NCI-H2107 treated with DMSO at 0.1 percent for 48 hours (cell line): ENCODE results near the gene LTA4H.

Source experiments
- DNase-seq: peaks from one replicate; lab custom pipeline; 2025; ENCODE audit not compliant: unreplicated experiment; lab: John Stamatoyannopoulos, UW

Gene LTA4H

DNA sequence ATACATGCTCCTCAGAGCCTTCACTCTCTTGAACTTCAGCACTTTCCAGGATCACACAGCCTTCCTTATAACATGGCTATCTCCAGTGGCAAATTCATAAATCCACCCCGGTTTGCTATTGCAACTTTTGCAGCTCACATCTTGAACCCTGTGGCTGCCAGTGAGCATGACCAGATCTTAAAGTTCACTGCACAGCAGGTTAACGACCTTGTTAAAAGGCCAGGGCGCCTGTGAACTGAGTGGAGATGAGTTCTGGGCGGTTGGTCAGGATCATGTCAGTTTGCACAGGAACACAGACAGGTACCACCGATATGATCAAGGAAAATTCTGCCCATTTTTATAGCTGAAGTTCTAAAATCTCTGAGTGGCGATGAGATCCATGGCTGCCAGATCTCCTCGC, 24.7 kb upstream of the LTA4H start:
- DNase-seq: no peak

DNA sequence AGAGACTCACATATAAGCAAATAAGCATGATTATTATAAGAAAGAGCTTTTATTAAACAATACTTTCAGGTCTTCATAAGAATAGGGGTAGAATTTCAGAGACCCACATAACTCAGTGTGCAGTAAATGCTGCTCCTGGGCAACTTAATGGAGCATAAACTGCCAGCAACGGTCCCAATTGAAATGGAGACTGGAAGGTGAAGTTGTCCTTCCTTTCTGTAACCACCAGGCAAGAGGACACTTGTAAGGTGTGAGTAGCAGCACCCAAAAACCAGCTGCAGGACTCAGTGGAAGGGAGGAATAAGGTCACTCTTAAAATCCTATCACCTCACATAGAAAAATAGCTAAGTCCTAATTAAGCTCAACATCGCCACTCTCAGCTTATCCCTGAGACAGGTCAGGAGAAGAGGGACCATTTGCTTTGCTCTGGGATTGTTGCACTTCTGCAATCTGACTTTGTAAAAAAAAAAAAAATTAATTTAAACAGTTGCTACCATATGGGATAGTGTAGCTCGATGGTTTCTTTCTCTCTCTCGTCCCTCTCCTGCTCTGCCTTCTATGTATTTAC, 22.7 kb upstream of the LTA4H start:
- no peak for DNase-seq

DNA sequence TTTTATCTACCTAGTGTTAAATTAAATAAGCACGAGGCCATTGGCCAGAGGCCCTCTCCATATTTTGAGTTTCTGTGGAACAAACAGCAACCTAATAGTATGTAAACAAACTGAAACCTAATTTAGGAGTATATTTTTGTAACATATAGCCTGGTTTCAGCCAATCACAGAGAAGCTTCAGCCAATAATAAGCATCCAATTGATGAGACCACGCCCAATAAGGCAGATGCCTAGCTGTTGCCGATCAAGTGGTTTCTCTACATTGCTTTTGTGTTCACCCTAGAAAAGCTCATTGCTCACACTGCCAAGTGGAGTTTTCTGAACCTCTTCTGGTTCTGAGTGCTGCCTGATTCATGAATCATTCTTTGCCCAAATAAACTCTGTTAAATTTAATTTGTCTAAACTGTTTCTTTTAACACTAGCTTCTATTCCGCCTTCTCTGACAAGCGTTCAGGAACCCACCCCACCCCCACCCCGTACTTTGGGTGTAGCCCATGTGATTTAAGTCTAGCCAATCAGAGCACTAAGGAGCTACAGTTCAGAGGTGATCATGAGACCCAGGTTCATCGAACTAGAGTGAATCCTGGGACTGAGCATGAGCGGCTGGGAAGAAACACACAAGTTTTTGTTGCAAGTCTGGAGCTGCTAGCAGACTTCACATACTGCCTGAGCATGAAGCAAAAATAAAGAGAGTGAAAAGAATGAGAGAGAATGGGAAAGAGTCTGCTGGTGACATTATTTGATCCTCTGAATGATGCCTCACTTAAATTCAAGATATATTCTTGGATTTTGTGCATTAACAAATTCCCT, 21.5 kb upstream of the LTA4H start:
- no peak for DNase-seq

DNA sequence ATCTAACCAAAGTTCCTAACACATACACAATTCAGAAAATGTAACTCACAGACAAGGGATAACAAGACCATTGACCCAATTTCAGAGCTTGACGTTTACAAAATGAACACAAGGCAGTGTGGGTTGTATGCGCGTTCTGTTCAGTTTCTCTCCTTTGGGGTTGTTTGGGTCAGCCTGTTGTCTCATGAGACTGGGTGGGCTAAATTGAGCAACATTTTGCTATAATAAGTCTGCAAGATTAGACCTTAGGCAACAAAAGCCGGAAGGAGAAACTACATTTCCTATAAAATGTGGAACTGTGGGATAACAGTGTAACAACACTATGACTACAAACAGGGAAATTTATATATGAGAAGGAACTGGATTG, 18.8 kb upstream of the LTA4H start:
- DNase-seq: no peak

DNA sequence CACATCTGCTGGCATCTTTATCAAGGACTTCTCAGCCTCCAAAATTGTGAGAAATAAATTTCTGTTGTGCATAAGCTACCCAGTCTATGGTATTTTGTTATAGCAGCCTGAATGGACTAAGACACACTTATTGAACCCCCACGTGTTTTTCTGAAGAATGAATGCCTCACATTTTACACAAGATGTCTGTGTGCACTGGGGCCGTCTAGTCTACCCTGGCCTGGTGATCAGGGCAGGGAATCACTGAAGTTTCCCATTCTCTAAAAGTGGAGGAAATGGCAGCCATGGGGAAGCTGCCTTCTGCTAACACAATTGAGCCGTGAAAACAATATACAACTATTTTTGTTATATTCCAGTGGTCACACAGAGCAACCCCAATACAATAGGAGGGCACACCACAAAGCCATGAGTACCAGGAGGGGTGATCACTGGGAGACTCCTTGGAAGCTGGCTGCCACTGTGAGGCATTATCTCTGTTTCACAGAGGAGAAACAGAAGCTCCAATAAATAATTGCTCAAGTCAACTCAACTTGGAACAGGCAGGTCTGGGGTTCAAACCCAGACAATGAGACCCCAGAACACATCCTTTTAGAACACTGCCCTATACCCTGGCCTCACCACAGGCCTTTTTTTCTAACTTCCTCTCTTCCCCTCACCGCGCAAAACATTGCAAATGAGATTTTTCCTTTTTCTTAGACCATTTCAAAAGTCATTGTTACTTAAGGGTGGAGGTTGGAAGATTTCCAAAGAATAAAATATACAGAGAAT, 18.3 kb upstream of the LTA4H start:
- DNase-seq: no peak

DNA sequence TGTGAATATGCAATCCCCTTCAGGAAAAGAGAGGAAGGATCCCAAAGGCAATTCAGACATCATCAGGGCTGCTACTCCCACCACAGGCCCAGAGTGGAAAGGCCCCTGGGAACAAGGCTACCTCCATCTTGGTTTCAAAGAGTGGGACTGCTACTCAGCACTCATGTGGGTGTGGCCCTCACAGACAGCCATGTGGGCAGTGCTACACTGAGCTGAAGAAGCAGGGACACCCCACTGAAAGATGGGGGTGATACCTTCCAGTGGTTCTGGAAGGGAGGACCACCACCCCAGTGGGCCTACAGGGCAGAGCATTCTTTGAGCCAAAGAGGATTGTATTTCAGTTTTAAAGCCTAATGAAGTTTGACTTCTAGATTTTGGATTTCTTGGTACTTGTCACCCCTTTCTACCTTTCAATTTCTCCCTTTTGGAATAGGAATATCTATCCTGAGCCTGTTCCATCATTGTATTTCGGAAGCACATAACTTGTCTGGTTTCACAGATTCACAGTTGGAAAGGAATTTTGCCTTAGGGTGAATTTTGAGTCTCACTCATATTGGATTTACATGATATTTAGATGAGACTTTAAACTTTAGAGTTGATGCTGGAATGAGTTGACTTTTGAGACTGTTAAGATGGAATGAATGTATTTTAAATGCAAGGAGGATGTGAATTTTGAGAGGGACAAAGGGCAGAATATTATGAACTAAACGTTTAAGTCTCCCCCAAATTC, 16.5 kb upstream of the LTA4H start:
- no peak for DNase-seq

DNA sequence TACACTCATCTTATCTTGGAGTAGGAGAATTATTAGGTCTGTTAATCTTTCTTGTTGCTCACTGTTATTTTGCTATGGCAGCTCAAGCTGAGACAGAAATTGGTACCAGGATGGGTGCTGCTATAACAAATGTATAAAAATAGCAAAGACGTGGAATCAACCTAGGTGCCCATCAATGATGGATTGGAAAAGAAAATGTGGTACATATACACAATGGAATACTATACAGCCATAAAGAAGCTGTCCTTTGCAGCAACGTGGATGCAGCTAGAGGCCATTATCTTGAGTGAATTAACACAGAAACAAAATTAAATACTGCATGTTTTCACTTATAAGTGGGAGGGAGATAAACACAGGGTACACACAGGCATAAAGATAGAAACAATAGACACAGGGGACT, 14.8 kb upstream of the LTA4H start:
- DNase-seq: no peak

DNA sequence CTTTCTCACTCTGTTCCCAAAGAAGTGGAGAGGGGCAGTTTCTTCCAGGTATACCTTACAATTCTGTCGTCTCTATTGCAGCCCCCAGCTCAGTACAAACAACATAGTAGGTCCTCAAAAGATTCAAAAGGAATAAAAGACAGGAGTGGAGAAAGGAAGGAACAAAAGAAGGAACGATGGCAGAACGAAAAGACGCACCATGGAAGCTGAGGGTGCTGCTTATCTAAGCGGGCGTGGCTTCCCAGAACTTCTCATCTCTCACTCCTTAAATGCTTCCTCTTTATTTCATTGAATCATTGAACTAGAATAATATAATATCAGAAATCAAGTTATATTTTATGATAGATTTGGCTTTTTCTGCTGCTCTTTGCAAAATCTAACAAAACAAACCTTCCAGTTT, 13.7 kb upstream of the LTA4H start:
- no peak for DNase-seq

DNA sequence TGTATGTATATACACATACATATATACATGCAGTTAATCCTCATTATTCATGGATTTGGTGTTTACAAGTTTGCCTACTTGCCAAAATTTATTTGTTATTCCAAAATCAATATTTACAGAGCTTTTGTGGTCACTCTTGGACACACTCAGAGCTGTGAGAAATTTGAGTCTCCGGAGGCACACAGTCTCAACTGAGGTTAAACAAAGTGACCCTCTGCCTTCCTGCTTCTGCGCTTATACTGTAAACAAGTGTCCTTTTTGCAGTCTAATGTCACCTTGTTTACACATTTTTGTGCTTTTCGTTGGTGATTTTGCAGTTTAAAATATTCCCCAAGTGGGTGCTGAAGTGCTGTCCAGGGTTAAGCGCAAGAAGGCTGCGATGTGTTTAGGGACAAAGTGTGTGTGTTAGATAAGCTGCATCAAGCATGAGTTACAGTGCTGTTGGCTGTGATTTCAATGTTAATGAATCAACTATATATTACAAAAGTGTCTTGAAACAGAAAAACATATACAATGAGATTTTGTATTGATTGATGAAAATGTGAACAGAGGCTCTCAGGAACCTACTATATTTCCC, 13.1 kb upstream of the LTA4H start:
- no peak for DNase-seq

DNA sequence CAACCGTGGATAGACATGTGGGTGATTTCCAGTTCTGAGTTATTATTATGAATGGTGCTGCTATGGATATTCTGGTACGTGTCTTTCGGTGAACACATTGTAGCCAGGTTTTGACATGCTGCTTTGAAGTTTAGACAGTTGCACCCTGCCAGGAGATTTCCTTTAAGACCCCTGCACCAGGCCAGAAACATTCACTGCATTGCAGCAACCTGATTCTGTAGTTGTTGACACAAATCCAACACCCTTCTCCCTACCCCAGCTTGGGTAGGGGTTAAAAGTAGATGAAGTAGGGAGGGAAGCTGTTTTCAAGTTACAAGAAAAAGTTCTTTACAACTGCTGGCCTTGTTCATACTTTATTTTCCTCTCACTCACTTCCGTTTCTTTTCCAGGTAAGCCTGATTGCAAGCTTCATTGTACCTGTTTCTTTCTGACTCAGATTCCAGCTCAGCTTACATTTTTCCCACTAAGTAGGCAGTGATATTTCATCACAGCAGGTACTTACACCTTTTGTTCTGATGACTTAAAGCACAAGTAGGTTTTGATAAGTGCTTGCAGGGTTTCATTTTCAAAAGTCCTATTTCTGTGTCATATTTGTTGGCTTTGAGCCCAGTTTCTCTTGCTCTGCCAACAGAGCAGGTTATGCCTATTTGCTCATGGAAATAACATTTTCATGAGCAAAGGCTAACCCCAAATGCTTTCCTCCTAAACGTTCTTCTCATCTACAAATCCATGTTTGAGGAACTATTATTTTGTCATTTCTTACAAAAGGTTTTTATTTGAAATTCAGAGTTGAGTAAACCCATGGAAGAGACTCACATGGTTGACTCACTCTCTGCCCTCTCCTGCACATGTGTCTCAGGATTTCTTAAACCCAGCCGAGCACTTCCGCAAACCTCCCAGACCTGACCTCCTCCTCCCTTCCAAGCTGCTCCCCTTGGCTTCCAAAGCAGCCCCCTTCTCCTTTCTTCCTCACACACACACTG, 12.1 kb upstream of the LTA4H start:
- peak; percentile 95 for DNase-seq

DNA sequence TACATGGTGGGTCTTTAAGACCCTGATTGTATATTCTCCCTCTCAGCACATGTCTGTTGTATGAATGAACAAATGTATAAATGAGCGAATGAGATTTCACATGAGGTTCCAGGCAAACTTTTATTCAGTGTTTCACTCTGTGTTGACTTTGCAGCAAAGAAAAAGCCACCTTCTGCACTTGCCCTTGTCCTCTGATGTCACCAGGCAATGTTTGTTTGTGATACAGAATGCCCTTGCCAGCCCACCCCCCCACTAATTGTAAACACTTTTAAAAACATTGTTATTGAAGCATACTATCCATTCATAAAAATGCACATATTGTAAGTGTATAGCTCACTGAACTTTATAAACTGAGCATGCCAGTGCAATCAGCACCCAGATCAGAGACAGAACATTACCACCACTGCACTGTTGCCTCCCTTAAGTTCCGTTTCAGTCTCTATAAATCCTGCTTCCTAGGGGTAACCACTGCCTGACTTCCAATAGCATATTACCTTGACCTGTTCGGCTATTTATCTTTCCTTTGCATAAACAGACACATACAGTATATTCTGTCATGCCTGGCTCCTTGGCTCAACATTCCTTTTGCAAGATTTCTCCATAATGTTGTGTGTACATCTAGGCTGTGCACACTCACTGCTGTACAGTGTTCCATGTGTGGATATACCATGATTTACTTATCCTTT, 11.3 kb upstream of the LTA4H start:
- DNase-seq: no peak

DNA sequence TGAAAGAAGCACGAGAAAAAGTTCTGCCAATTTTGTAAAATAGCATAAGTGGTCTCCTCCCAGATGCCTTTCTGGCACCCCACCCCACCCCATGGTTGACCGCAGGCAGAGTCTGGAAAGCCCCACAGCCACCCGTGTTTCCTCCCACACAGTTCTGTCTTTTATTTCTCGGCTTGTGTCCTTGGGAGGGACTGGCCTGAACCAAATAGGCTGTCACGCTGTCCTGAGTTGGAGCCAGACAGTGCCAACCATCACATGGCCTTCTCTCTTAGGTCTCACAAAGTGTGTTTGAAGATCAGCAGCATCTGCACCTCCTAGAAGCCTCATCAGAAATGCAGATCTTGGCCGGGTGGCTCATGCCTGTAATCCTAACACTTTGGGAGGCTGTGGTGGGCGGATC, 10.2 kb upstream of the LTA4H start:
- DNase-seq: no peak

DNA sequence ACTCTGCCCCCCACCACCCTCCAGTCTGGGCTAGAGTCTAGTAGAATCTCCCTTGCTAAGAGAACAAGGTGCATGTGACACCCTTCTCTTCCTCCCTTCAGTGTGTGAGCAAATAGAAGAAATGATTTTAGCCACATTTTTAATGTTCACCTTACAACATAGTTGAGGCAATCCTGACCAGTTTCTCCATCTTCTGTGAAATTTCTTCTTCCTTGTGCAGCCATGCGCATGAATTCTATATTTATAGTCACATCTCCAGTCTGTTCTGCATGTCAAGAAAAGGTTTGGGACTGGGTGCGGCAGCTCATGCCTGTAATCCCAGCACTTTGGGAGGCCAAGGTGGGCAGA, 9.5 kb upstream of the LTA4H start:
- DNase-seq: no peak

DNA sequence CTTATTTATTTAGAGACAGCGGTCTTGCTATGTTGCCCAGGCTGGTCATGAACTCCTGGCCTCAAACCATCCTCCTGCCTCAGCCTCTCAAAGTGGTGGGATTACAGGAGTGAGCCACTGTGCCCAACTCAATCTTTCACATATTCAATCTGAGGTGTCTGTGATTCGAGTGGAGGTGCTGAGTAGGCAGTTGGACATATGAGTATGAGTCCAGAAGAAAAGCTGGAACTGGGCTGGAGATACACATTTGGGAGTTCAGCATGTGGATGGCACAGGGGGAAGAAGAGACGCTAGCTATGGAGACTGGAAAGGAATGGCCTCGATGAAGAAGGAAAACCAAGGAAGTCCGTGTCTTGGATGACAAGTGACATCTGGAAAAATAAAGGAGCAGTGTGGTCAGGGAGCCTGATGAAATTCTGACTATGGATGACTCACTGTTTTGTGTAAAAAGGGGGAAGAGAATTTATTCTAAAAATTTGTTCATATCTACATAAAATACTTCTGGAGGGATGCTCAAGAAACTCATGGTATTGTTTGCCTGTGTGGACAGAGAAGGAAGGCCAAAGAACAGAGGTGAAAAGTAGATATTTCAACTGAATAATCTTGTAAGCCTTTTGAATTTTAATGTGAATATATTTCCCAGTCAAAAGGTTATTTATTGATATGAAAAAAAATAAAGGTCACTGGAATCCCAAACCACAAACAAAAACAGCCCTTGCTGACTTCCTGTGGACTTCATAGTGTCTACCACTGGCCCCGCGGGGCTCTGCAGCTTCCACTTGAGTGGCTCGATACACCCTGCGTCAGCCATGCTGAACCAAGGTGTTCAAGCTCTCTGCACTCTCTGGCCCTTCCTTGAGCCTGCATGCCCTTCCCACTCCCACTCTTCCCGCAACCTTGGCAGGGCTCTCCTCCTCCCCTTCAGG, 8.9 kb upstream of the LTA4H start:
- DNase-seq: no peak

DNA sequence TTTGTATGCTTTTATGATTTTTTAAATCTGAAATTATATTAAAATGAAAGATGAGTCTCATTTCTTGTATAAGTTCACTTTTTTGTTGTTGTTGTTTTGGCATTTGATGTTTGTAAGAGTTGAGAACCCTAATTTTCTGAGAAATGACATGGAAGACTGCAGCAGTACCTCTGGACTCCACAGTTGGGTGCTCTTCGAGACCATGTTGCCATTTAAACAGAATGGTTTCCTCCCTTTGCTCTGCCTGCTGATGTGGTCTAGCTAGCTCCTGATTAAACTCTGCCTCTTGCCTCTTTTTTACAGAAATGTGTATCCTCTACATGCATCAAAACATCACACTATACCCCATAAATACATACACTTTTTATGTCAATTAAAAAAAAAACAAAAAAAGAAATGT, 5.8 kb upstream of the LTA4H start:
- no peak for DNase-seq

DNA sequence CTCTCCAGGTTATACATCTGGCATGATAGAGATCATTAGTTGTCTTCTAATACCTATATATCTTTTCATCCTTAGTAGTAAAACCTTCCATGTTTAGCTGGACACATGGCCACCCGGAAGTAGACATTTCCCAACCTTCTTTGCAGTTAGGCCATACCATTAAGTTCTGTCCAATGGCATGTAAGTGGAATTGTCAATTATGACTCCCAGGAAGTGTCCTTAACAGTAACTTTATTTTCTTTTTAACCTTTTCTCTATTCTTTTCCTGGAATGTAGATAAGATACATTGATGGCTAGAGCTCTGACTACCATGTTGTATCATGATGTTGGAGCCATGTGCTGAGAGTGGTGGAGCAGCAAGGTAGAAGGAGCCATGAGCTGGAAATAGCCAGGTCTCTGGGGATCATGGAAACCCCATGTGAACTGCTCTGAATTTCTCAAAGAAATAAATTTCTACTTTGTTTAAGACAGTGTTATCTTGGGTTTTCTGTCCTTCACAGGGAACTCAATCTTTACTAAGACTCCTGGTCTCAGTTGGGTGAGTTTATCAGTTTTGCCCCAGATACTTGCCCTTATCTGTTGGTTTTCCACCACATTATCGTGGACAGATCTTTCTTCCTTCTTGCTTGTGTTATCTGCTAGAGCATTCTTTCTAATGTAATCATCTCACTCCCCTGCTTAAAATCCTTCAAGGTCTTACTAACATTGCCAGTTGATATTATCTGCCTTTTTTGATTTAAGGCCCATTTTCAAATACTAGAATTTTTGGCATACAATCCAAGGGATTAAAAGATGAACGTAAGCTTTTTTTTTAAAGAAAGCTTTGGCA, 5.1 kb upstream of the LTA4H start:
- no peak for DNase-seq

DNA sequence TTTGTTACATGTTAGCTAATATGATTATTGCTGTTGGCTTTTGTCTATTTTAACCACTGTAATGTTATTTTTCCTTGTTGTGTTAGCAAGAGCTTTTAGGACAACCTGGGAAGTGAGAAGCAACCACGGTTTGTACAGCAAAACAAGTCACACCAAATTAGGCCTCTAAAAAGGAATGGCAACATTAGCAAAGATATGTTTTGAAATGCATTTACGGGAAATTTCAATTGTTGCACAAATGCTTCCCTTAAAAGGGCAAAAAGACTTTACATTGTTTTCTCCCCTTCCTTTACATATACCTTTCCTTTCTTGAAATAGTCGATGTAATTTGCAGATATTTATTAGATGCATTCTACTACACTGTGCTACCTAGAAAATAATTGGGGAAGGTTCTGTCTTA, 4.1 kb upstream of the LTA4H start:
- DNase-seq: no peak
